ENCODE data around the gene OR4D1.

DNA sequence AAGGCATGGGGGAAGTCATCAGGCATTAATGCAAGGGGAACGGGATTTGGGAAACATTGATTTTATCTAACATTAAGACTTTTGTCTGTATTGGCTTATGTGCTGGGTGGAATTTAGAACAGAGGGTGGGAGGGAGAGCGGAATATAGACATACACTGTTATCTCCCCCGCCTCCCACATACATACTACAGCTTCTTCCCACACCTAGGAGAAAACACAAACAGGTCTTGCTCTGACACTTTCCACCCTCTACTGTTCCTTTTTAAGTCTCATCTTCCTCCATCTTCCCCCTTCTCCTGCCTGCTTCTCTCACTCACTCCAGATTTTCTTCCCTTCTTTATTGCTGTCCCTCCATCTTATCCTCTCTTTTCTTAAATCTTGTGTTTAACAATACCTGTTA lies 425 bp downstream of the OR4D1 start:
- no peak for TF ChIP-seq TAF1 (conservative IDR thresholded peaks at IDR 0.05)
- TF ChIP-seq, protein P1, sequence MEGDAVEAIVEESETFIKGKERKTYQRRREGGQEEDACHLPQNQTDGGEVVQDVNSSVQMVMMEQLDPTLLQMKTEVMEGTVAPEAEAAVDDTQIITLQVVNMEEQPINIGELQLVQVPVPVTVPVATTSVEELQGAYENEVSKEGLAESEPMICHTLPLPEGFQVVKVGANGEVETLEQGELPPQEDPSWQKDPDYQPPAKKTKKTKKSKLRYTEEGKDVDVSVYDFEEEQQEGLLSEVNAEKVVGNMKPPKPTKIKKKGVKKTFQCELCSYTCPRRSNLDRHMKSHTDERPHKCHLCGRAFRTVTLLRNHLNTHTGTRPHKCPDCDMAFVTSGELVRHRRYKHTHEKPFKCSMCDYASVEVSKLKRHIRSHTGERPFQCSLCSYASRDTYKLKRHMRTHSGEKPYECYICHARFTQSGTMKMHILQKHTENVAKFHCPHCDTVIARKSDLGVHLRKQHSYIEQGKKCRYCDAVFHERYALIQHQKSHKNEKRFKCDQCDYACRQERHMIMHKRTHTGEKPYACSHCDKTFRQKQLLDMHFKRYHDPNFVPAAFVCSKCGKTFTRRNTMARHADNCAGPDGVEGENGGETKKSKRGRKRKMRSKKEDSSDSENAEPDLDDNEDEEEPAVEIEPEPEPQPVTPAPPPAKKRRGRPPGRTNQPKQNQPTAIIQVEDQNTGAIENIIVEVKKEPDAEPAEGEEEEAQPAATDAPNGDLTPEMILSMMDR (IDR thresholded peaks at IDR 0.05; ENCODE audit: low read depth, low read length, missing input control): no peak
- TF ChIP-seq, protein P2, sequence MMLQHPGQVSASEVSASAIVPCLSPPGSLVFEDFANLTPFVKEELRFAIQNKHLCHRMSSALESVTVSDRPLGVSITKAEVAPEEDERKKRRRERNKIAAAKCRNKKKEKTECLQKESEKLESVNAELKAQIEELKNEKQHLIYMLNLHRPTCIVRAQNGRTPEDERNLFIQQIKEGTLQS (IDR thresholded peaks at IDR 0.05): no peak
- TF ChIP-seq, protein P3, sequence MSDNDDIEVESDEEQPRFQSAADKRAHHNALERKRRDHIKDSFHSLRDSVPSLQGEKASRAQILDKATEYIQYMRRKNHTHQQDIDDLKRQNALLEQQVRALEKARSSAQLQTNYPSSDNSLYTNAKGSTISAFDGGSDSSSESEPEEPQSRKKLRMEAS (IDR thresholded peaks at IDR 0.05): no peak
- TF ChIP-seq, protein P4, sequence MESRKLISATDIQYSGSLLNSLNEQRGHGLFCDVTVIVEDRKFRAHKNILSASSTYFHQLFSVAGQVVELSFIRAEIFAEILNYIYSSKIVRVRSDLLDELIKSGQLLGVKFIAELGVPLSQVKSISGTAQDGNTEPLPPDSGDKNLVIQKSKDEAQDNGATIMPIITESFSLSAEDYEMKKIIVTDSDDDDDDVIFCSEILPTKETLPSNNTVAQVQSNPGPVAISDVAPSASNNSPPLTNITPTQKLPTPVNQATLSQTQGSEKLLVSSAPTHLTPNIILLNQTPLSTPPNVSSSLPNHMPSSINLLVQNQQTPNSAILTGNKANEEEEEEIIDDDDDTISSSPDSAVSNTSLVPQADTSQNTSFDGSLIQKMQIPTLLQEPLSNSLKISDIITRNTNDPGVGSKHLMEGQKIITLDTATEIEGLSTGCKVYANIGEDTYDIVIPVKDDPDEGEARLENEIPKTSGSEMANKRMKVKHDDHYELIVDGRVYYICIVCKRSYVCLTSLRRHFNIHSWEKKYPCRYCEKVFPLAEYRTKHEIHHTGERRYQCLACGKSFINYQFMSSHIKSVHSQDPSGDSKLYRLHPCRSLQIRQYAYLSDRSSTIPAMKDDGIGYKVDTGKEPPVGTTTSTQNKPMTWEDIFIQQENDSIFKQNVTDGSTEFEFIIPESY (IDR thresholded peaks at IDR 0.05): no peak
- no peak for TF ChIP-seq HNF4A (conservative IDR thresholded peaks at IDR 0.05)
- no peak for TF ChIP-seq NR2F2 (IDR thresholded peaks at IDR 0.05)
- no peak for TF ChIP-seq GABPA (IDR thresholded peaks at IDR 0.05 in 1 of 2, conservative IDR thresholded peaks at IDR 0.05 in 1 of 2)
- no peak for TF ChIP-seq FOXA1 (IDR thresholded peaks at IDR 0.05)
- TF ChIP-seq, protein P5, sequence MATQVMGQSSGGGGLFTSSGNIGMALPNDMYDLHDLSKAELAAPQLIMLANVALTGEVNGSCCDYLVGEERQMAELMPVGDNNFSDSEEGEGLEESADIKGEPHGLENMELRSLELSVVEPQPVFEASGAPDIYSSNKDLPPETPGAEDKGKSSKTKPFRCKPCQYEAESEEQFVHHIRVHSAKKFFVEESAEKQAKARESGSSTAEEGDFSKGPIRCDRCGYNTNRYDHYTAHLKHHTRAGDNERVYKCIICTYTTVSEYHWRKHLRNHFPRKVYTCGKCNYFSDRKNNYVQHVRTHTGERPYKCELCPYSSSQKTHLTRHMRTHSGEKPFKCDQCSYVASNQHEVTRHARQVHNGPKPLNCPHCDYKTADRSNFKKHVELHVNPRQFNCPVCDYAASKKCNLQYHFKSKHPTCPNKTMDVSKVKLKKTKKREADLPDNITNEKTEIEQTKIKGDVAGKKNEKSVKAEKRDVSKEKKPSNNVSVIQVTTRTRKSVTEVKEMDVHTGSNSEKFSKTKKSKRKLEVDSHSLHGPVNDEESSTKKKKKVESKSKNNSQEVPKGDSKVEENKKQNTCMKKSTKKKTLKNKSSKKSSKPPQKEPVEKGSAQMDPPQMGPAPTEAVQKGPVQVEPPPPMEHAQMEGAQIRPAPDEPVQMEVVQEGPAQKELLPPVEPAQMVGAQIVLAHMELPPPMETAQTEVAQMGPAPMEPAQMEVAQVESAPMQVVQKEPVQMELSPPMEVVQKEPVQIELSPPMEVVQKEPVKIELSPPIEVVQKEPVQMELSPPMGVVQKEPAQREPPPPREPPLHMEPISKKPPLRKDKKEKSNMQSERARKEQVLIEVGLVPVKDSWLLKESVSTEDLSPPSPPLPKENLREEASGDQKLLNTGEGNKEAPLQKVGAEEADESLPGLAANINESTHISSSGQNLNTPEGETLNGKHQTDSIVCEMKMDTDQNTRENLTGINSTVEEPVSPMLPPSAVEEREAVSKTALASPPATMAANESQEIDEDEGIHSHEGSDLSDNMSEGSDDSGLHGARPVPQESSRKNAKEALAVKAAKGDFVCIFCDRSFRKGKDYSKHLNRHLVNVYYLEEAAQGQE (IDR thresholded peaks at IDR 0.05): no peak

All from liver (tissue), 3 donors.